Measurements from ENCODE around the gene DDX1. TPM values are rescaled to one million over a fixed set of nuclear protein-coding genes. Genes with fewer than 3 reads are reported as not detected.

The DDX1 gene
- total and polyA plus RNA-seq, 8 donors, result 26.8 to 98.2 (median 54.7) TPM

- no peak for TF ChIP-seq POLR2A (IDR thresholded peaks at IDR 0.05)
- no peak for TF ChIP-seq CTCF (IDR thresholded peaks at IDR 0.05)
- TF ChIP-seq POLR2AphosphoS5 (IDR thresholded peaks at IDR 0.05), result no peak
- no peak for TF ChIP-seq EP300 (IDR thresholded peaks at IDR 0.05)
- 81 to 100% (median 93%) methylated on average over 1 of the region's 1 CpG for WGBS, 5 donors
- H3K4me1 ChIP-seq, result peaks cover 0 to 12% (median 9%) of the 10 kb centered on the region in 4 donors
- H3K27ac ChIP-seq, result no peak overlapping the region
- no peak overlapping the region for H3K4me3 ChIP-seq
- H3K9me3 ChIP-seq, result no peaks in the 10 kb centered on the region
- peaks cover 16 to 70% (median 61%) of the 10 kb centered on the region in 4 donors for H3K36me3 ChIP-seq
- intact Hi-C loops (cut with DNase I; ENCODE audit: low total_unique reads), result no loop called here
- no peak for DNase-seq
- no peaks in the 10 kb centered on the region for H3K27me3 ChIP-seq
These were observed 38.1 kb upstream of the DDX1 start for GRCh38 chr2:15553519-15553918.

- DNase-seq, result no peak
- Histone ChIP-seq H3K4me1 (peaks cover 0 to 15% (median 12%) of the 10 kb centered on the region in 4 donors), H3K9me3 (no peaks in the 10 kb centered on the region), H3K4me3 (no peak overlapping the region), H3K36me3 (peaks cover 11 to 65% (median 56%) of the 10 kb centered on the region in 4 donors), H3K27me3 (no peaks in the 10 kb centered on the region), H3K27ac (no peak overlapping the region)
- intact Hi-C loops (cut with DNase I; ENCODE audit: low total_unique reads), result no loop called here
- TF ChIP-seq POLR2A (IDR thresholded peaks at IDR 0.05), result no peak
- TF ChIP-seq CTCF (IDR thresholded peaks at IDR 0.05), result no peak
- TF ChIP-seq EP300 (IDR thresholded peaks at IDR 0.05), result no peak
- no peak for TF ChIP-seq POLR2AphosphoS5 (IDR thresholded peaks at IDR 0.05)
- 87 to 93% (median 91%) methylated on average over 3 of the region's 3 CpGs for WGBS, 5 donors
These were observed 37.7 kb upstream of the DDX1 start for GRCh38 chr2:15553951-15554350.

GRCh38 chr2:15554525-15555218, 37.0 kb upstream of the DDX1 start:
- Histone ChIP-seq H3K4me1 (peaks cover 4 to 23% (median 19%) of the 10 kb centered on the region in 4 donors), H3K4me3 (no peak overlapping the region), H3K9me3 (no peaks in the 10 kb centered on the region), H3K27ac (no peak overlapping the region), H3K27me3 (no peaks in the 10 kb centered on the region), H3K36me3 (peaks cover 6 to 58% (median 49%) of the 10 kb centered on the region in 4 donors)
- TF ChIP-seq POLR2AphosphoS5 (IDR thresholded peaks at IDR 0.05) (no peak), POLR2A (IDR thresholded peaks at IDR 0.05) (no peak), CTCF (IDR thresholded peaks at IDR 0.05) (no peak), EP300 (IDR thresholded peaks at IDR 0.05) (no peak)
- DNase-seq, result no peak
- intact Hi-C loops (cut with DNase I; ENCODE audit: low total_unique reads), result no loop called here
- WGBS, 5 donors, result 79 to 88% (median 84%) methylated on average over 5 of the region's 5 CpGs

GRCh38 chr2:15555760-15556193, 35.9 kb upstream of the DDX1 start:
- no peaks in the 10 kb centered on the region for H3K27me3 ChIP-seq
- WGBS, 5 donors, result 88 to 93% (median 93%) methylated on average over 3 of the region's 3 CpGs
- no peak for DNase-seq
- peaks cover 0 to 47% (median 38%) of the 10 kb centered on the region in 4 donors for H3K36me3 ChIP-seq
- no peak overlapping the region for H3K4me3 ChIP-seq
- no peaks in the 10 kb centered on the region for H3K9me3 ChIP-seq
- no peak overlapping the region for H3K27ac ChIP-seq
- TF ChIP-seq POLR2A (IDR thresholded peaks at IDR 0.05) (no peak), POLR2AphosphoS5 (IDR thresholded peaks at IDR 0.05) (no peak), CTCF (IDR thresholded peaks at IDR 0.05) (no peak), EP300 (IDR thresholded peaks at IDR 0.05) (no peak)
- intact Hi-C loops (cut with DNase I; ENCODE audit: low total_unique reads), result no loop called here
- H3K4me1 ChIP-seq, result peaks cover 14 to 31% (median 27%) of the 10 kb centered on the region in 4 donors
